HCT116 (cell line): ENCODE results near the gene CHST4.
"Not testable (repeated sequence)": the region's sequence is repeated elsewhere in the genome, so short reads cannot be mapped to it uniquely, and the experiment has no call there.

Experiments
- FOSL1 ChIP-seq: IDR thresholded peaks from 2 replicates; pipeline ENCODE4 v1.6.1; 2012; ENCODE audit warnings: low read depth
- POLR2A ChIP-seq: IDR thresholded peaks from 2 replicates; pipeline ENCODE4 v1.7.0; 2011; ENCODE audit warnings: borderline replicate concordance; ENCODE audit not compliant: insufficient read depth, insufficient read length; ENCODE audit errors: extremely low read depth
- SIN3A ChIP-seq: IDR thresholded peaks from 2 replicates; pipeline ENCODE4 v1.6.1; 2012; ENCODE audit warnings: low read depth
- TF ChIP-seq, protein P1 (sequence below), 3 experiments: fragments of 200-600 bp in 1 of 3; sonication (generic) in 1 of 3; IDR thresholded peaks in 2 of 3; conservative IDR thresholded peaks in 1 of 3; 2 replicates each; pipeline ENCODE4 v1.5.1; 2012 to 2017; ENCODE audit warnings: low read depth in 2 of 3, low read length in 2 of 3, antibody characterized with exemption in 1 of 3, borderline replicate concordance in 1 of 3, control low read depth in 1 of 3, mild to moderate bottlenecking in 1 of 3, mixed read lengths in 1 of 3, mixed run types in 1 of 3, moderate library complexity in 1 of 3; ENCODE audit not compliant: insufficient read depth in 1 of 3

DNA sequence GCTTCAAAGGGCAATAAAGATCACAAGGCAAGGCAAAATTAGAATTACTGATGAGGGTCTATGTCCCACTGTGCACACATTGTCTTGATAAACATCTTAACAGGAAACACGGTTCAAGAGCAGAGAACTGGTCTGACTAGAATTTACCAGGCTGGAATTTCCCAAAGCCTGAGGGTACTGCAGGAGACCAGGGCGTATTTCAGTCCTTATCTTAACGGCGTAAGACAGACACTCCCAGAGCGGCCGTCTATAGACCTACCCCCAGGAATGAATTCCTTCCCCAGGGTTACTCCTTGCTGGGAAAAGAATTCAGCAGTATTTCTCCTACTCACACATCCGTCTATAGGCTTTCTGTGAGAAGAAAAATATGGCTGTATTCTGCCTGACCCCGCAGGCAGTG, 35.7 kb downstream of the CHST4 start:
- not testable (repeated sequence) for TF ChIP-seq FOSL1, SIN3A, POLR2A
- TF ChIP-seq, protein P1, sequence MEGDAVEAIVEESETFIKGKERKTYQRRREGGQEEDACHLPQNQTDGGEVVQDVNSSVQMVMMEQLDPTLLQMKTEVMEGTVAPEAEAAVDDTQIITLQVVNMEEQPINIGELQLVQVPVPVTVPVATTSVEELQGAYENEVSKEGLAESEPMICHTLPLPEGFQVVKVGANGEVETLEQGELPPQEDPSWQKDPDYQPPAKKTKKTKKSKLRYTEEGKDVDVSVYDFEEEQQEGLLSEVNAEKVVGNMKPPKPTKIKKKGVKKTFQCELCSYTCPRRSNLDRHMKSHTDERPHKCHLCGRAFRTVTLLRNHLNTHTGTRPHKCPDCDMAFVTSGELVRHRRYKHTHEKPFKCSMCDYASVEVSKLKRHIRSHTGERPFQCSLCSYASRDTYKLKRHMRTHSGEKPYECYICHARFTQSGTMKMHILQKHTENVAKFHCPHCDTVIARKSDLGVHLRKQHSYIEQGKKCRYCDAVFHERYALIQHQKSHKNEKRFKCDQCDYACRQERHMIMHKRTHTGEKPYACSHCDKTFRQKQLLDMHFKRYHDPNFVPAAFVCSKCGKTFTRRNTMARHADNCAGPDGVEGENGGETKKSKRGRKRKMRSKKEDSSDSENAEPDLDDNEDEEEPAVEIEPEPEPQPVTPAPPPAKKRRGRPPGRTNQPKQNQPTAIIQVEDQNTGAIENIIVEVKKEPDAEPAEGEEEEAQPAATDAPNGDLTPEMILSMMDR (IDR thresholded peaks at IDR 0.05 in 2 of 3, conservative IDR thresholded peaks at IDR 0.05 in 1 of 3; ENCODE audit: borderline replicate concordance in 1 of 3, insufficient read depth in 1 of 3, low read depth in 2 of 3, low read length in 2 of 3), result not testable (repeated sequence)
